Panc1 (cell line): Measurements from ENCODE around the gene FOXN1. TPM values are rescaled to one million over a fixed set of nuclear protein-coding genes. Genes with fewer than 3 reads are reported as not detected.

Source experiments
- ATAC-seq: fragments of 200-7000 bp; cut with Tn5 transposase; 2 replicates; pipeline ENCODE4 v1.9.1; 2020; ENCODE audit warnings: mild to moderate bottlenecking, moderate library complexity
- BruUV-seq: library from RNA; stranded (reverse); fragments of 400-500 nt; replicated peaks from 2 replicates; lab custom pipeline; 2021; lab: Mats Ljungman, UMichigan
- CTCF ChIA-PET: fragments of 300-600 bp; sonication (Branson Sonifier 250); formaldehyde crosslinking; loops from one replicate; lab custom pipeline; 2022; ENCODE audit warnings: antibody characterized with exemption; lab: Charles Lee
- POLR2A ChIA-PET: fragments of 300-600 bp; sonication (Branson Sonifier 250); formaldehyde crosslinking; loops from one replicate; lab custom pipeline; 2022; ENCODE audit warnings: antibody characterized with exemption; lab: Charles Lee
- DNase-seq: peaks from one replicate; pipeline ENCODE4 v3.0.0-alpha.2; 2010; ENCODE audit warnings: low read depth, low spot score
- H3K27ac ChIP-seq: 2 replicates; pipeline ENCODE4 v1.5.1; 2011; ENCODE audit warnings: mild to moderate bottlenecking, low read length, inconsistent platforms
- H3K27me3 ChIP-seq: fragments of 200-500 bp; sonication (Bioruptor generic); 2 replicates; pipeline ENCODE4 v1.6.0; 2014; ENCODE audit warnings: low read length, inconsistent platforms; ENCODE audit not compliant: control insufficient read depth, insufficient read depth
- H3K36me3 ChIP-seq: fragments of 200-500 bp; sonication (Bioruptor generic); 2 replicates; pipeline ENCODE4 v1.5.1; 2014; ENCODE audit warnings: inconsistent platforms, mild to moderate bottlenecking, low read length, moderate library complexity; ENCODE audit not compliant: control insufficient read depth, insufficient read depth
- H3K4me1 ChIP-seq: 2 replicates; pipeline ENCODE4 v1.5.1; 2011; ENCODE audit warnings: inconsistent platforms, mild to moderate bottlenecking, low read length, moderate library complexity; ENCODE audit not compliant: control insufficient read depth, insufficient read depth
- H3K4me3 ChIP-seq, 2 experiments: 2 replicates each; pipeline ENCODE4 v1.5.1; 2011 to 2012; ENCODE audit warnings: low read depth in 2 of 2, low read length in 2 of 2, mild to moderate bottlenecking in 2 of 2, inconsistent platforms in 1 of 2, moderate library complexity in 1 of 2
- H3K9me3 ChIP-seq: fragments of 200-500 bp; sonication (Bioruptor generic); 2 replicates; pipeline ENCODE4 v1.5.1; 2014; ENCODE audit warnings: low read depth, mild to moderate bottlenecking, inconsistent platforms, low read length, moderate library complexity; ENCODE audit not compliant: control insufficient read depth, insufficient read depth
- POLR2AphosphoS5 ChIP-seq: IDR thresholded peaks from 2 replicates; pipeline ENCODE4 v1.6.1; 2012; ENCODE audit warnings: mild to moderate bottlenecking, low read depth, low read length, moderate library complexity
- SIN3A ChIP-seq: IDR thresholded peaks from 2 replicates; pipeline ENCODE4 v1.6.1; 2012; ENCODE audit warnings: low read depth, mild to moderate bottlenecking, low read length, moderate library complexity, borderline replicate concordance; ENCODE audit not compliant: insufficient read depth
- TCF7L2 ChIP-seq: IDR thresholded peaks from 2 replicates; pipeline ENCODE4 v1.6.1; 2011; ENCODE audit warnings: mild to moderate bottlenecking, low read depth, low read length, inconsistent platforms
- in situ Hi-C: cut with HindIII; loops from 2 replicates; pipeline ENCODE4 v1.10.0; 2016; ENCODE audit warnings: low sequenced_read_pairs, low pct_unique_long_range_greater_than_20kb
- intact Hi-C: fragments of 100-400 bp; cut with micrococcal nuclease; formaldehyde crosslinking; loops from one replicate; pipeline ENCODE4 v1.10.0; 2022; ENCODE audit not compliant: unreplicated experiment
- total RNA-seq: library from RNA; stranded (reverse); gene quantifications from one replicate; pipeline ENCODE4 v1.2.1, GENCODE V29; 2021; ENCODE audit not compliant: unreplicated experiment
- TF ChIP-seq, protein P1 (sequence below), 2 experiments: IDR thresholded peaks; 2 replicates each; pipeline ENCODE4 v1.6.1; 2011 to 2012; ENCODE audit warnings: low read depth in 2 of 2, control low read depth in 1 of 2, low read length in 1 of 2, mild to moderate bottlenecking in 1 of 2, moderate library complexity in 1 of 2; ENCODE audit not compliant: insufficient read depth in 1 of 2
- TF ChIP-seq, protein P2 (sequence below): fragments of 450-650 bp; IDR thresholded peaks from 2 replicates; pipeline ENCODE4 v1.5.1; 2017; ENCODE audit warnings: mild to moderate bottlenecking

Gene FOXN1
- total RNA-seq, 1 experiment from 2014 or later = not detected

DNA sequence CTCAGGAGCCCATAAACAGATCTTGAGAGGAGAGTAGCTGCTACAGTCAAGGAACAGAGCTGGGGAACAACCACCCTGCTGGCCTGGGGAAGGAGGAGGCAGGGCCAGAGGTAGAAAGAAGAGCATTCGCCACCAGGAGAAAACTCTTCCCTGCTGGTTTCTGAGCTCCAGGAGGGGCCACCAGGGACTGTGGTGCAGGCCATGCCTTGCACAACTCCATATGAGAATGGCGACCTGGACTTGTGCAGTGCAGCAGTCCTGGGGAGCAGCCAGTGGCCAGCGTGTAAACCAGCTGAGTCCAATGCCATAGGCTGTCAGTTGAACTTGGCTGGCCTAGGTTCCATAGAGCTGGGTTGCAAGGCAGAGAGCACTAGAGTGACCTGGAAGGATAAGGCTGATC lies 21.1 kb upstream of the FOXN1 start:
- intact Hi-C loops = no loop called here
- Histone ChIP-seq H3K27ac (no peak overlapping the region), H3K36me3 (no peaks in the 10 kb centered on the region), H3K4me1 (no peaks in the 10 kb centered on the region), H3K9me3 (no peaks in the 10 kb centered on the region), H3K27me3 (no peaks in the 10 kb centered on the region), H3K4me3 (no peak overlapping the region)
- TF ChIP-seq, protein P1, sequence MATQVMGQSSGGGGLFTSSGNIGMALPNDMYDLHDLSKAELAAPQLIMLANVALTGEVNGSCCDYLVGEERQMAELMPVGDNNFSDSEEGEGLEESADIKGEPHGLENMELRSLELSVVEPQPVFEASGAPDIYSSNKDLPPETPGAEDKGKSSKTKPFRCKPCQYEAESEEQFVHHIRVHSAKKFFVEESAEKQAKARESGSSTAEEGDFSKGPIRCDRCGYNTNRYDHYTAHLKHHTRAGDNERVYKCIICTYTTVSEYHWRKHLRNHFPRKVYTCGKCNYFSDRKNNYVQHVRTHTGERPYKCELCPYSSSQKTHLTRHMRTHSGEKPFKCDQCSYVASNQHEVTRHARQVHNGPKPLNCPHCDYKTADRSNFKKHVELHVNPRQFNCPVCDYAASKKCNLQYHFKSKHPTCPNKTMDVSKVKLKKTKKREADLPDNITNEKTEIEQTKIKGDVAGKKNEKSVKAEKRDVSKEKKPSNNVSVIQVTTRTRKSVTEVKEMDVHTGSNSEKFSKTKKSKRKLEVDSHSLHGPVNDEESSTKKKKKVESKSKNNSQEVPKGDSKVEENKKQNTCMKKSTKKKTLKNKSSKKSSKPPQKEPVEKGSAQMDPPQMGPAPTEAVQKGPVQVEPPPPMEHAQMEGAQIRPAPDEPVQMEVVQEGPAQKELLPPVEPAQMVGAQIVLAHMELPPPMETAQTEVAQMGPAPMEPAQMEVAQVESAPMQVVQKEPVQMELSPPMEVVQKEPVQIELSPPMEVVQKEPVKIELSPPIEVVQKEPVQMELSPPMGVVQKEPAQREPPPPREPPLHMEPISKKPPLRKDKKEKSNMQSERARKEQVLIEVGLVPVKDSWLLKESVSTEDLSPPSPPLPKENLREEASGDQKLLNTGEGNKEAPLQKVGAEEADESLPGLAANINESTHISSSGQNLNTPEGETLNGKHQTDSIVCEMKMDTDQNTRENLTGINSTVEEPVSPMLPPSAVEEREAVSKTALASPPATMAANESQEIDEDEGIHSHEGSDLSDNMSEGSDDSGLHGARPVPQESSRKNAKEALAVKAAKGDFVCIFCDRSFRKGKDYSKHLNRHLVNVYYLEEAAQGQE (IDR thresholded peaks at IDR 0.05; ENCODE audit: insufficient read depth in 1 of 2, low read depth in 2 of 2, low read length in 1 of 2) = no peak
- TF ChIP-seq TCF7L2 (no peak), POLR2AphosphoS5 (no peak), SIN3A (no peak)
- TF ChIP-seq, protein P2, sequence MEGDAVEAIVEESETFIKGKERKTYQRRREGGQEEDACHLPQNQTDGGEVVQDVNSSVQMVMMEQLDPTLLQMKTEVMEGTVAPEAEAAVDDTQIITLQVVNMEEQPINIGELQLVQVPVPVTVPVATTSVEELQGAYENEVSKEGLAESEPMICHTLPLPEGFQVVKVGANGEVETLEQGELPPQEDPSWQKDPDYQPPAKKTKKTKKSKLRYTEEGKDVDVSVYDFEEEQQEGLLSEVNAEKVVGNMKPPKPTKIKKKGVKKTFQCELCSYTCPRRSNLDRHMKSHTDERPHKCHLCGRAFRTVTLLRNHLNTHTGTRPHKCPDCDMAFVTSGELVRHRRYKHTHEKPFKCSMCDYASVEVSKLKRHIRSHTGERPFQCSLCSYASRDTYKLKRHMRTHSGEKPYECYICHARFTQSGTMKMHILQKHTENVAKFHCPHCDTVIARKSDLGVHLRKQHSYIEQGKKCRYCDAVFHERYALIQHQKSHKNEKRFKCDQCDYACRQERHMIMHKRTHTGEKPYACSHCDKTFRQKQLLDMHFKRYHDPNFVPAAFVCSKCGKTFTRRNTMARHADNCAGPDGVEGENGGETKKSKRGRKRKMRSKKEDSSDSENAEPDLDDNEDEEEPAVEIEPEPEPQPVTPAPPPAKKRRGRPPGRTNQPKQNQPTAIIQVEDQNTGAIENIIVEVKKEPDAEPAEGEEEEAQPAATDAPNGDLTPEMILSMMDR = no peak
- POLR2A ChIA-PET = no interaction called here
- CTCF ChIA-PET = interaction anchor here (0.5 to 1.0 kb wide), 2 partner anchors 16 to 152 kb away, joined by 3 to 4 read pairs; no protein-coding TSS in a partner anchor
- no peak for DNase-seq
- no TSS peak for BruUV-seq
- no peak for ATAC-seq
- in situ Hi-C loops = no loop called here

DNA sequence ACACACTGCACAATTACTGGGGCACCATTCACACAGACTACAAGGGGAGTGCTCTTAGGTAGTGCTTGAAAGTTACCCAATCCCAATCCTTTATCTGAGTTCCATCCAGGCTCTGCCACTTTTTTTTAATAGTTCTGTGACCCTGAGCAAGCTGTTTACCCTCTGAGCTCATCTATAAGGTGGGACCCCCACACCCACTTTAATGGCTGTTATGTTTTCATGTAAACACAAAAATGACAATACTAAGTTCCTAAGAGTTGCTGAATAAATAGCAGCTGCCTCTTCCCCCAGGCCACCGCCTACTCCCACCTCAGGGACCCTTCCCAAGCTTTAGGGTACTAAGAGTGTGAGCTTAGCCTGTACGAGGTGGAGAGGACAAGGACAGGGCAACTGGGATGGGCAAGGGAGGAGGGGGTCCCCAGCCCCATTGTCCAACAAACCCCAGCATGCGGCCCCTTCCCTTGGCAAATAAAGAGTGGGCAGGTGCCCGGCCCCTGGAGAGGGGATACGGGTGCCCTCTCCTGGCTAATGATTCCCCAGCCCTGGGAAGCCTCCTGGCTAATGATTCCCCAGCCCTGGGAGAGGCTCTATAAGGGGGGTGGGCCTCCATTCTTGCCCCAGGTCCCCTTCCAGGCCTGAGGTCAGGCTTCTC lies 18.1 kb upstream of the FOXN1 start:
- DNase-seq = no peak
- ATAC-seq = 0 out of 2 replicates have a peak, but pooled peaks have one; percentile 46
- BruUV-seq = no TSS peak
- Histone ChIP-seq H3K36me3 (no peaks in the 10 kb centered on the region), H3K4me3 (no peak overlapping the region), H3K4me1 (no peaks in the 10 kb centered on the region), H3K27me3 (0 out of 2 replicates have a peak, but pooled peaks cover 2% of the 10 kb centered on the region), H3K9me3 (no peaks in the 10 kb centered on the region), H3K27ac (no peak overlapping the region)
- TF ChIP-seq SIN3A = no peak
- no peak for TF ChIP-seq TCF7L2
- TF ChIP-seq POLR2AphosphoS5 = no peak
- TF ChIP-seq, protein P2 = no peak
- TF ChIP-seq, protein P1 (IDR thresholded peaks at IDR 0.05; ENCODE audit: insufficient read depth in 1 of 2, low read depth in 2 of 2, low read length in 1 of 2) = no peak
- in situ Hi-C loops = no loop called here
- CTCF ChIA-PET = no interaction called here
- intact Hi-C loops = no loop called here
- POLR2A ChIA-PET = no interaction called here
